GM11168 (cell line): Measurements from ENCODE around the gene PDE1C.

Source experiments
- in situ Hi-C: fragments of 300-500 bp; cut with MboI; formaldehyde crosslinking; loops from one replicate; pipeline ENCODE4 v1.12.0; 2022; ENCODE audit warnings: low sequenced_read_pairs; ENCODE audit not compliant: unreplicated experiment

Gene PDE1C

DNA sequence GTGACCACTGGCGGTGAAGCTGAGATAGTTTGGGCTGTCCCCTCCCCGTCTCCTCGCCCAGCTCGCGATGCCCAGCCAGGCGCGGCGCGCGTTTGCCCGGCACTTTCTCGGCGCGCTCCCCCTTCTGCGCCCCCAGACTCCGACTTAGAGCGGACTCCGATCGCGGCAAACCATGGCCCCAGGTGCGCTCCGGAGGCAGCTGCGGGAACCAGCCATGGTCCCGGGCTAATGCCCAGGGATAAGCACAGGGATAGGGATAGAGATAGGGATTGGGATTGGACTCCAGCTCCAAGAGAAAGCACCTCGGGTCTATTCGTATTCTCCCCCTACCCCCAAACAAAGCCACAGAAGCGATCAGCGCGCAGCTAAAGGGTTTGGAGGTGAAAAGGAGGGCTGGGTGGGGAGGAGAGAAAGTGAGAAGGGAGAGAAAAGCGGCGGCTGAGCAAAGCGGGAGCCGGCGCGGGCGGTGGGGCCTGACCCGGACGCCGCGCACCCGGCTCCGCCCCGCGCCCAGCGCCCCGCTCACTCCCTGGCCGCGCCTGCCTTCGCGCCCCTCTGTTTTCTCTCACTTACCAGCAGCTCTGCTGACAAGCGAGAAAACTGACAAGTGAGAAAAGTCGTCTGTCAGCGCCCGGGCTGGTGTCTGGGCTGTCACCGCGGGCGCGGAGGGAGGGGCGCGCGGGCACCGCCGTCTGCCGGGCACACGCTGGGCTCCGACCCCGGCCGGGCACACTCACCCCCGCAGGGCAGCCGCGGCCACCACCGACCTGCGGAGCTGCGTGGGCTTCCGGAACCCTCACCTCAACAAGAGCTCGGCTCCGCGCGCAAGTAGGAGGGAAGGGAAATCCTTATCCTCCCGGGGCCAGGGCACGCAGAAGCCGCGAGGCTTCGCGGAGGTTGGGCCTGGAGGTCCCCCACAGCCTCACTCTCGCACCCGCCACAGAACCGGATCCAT lies at the start of gene PDE1C:
Gene PDE1C (minus strand): TSS at position 2 of the 955 bp plus-strand sequence.
- in situ Hi-C loops = no loop called here

DNA sequence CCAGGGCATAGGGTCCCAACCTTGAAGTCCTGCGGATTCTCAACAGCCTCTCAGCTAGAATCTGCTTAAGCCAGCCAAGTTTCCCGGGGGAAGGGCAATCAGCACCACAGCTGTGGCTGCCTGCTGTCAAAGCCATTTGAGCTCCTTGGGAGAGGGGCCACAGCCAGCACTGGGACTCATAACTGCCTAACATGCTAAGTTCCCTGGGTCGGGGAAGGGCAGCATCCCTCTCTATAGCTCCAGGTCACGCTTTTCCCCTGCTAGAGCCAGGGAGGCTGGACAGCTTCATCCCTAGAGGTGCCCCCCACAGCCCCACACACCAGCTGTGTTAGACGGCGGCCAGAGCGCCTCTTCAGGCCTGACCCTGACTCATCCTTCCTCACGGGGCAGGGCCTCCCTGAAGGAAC lies 49.6 kb upstream of the PDE1C start:
- in situ Hi-C loops = no loop called here

DNA sequence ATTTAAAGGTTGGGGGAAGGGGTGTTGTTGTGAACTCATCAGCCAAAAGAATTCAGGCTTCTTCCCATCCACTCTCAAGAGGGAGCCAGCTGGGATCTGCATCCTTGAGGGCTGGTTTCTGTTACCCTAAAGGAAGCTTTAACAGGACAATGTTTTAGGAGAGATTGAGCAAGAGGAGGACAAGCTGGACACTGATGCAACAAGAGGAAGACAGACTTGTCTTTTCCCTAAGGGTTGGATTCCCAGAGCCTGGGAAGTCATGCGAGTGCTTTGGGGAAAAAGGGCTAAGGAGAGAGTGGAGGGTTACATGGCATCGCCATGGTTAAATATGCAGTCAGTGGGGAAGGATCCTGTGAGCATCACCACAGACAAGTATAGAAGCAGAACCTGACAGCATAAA lies 47.6 kb upstream of the PDE1C start:
- in situ Hi-C loops = no loop called here

DNA sequence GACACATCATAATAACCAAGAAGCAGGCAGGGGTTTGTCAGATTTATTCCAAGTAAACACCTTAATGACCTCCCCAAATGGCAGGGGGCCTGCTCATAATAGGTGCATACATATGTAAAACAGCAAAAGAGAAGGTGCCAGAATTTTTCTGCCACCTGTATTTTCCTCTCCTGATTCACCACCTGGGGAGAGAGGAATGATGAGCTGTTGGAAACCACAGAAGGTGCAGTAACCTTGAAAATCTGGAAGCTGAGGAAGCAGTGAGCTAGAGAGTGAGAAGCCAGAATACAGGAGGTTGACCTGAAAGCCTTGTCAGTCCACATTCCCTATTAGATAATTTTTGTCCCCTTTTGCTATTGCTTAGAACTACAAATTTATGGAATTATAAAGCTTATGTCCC lies 46.2 kb upstream of the PDE1C start:
- in situ Hi-C loops = no loop called here

DNA sequence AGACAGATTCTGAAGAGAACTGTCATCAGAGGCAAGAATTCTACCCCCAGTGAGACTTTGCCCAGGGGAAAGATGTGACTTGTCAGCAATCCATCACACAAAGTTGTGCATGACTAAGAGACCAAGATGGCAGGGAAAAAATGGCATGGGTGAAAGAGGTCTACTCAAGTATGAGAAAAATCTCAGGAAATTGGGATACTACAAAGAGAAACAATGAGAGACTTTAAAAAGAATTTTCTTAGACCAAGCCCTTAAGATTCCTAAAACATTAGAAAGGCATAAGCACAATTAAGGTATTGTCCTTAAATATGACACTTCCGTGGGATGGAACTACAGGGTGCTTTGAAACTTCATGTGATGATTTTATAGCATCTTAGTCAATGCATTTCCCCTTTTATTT lies 45.6 kb upstream of the PDE1C start:
- in situ Hi-C loops = no loop called here

DNA sequence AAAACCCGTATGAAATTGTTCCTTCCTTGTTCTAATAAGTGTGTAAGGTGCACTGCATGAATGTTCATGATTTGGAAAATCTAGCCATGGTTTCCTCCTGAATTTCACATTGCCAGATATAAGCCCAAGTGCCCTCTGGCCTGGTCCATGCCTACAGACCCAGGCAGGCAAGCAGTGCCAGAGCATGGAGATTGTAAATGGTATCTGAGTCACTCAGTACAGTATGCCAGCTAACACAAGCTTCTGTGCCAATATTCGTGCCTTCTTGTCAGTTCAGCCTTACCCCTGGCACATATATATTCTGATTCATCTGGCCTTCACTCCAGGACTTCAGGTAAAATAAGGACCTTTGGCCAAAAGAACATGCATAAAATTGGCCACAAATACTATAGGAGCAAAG lies 38.4 kb upstream of the PDE1C start:
- in situ Hi-C loops = no loop called here

DNA sequence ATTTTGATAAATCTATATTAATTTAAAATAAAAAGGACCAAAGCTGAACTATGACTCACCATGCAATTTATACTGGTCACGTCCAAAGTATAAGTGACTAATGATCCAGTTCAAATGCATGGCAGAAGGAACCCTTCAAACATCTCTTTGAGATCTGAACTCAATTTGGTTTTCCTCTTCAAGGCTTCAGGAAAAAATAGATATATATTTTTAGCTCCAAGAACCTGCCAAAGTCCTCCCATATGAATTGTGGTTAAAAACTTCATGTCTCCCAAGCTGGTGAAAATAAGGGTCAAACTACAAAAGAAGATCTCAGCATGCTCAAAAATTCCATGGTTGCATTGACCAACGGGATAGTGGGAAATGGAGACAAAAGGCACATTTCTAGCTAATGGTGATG lies 34.6 kb upstream of the PDE1C start:
- in situ Hi-C loops = no loop called here

DNA sequence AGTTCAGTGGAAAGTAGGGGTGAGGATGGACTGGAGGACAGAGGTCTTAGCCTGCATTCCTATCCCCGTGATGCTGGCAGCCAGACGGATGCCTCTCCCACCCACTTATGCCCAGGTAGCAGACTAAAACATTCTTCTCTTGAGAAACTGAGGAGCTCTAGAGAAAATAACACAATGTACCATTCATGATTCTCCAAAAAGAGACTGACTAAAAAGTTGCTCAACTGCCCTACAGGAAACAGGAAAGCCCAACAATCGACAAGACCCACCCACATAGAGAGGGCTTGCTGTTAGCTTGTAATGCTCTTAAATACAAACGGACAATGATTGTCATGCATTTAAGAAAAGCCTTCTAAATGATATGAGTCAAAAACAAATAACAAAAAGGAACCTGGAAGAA lies 33.2 kb upstream of the PDE1C start:
- in situ Hi-C loops = no loop called here

DNA sequence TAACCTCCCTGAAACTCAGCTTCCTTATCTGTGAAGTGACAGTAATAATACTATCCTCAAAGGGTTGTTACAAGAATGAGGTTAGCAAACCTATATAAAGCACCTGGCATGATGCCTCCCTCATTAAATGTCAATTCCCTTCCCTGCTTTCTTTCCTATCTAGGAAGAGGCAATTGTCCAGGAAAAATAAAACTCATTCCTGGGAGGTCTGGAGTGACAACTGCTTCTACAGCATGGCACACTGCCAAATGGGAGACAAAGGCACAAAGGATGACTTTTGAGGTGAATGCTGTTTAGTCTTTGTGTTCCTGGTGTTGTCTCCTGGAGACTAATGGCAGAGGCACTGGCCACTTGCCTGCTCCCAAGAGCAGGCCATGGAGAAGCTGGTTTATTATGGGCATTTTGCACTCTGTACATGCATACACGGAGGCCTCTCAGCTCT lies 32.2 kb upstream of the PDE1C start:
- in situ Hi-C loops = no loop called here

DNA sequence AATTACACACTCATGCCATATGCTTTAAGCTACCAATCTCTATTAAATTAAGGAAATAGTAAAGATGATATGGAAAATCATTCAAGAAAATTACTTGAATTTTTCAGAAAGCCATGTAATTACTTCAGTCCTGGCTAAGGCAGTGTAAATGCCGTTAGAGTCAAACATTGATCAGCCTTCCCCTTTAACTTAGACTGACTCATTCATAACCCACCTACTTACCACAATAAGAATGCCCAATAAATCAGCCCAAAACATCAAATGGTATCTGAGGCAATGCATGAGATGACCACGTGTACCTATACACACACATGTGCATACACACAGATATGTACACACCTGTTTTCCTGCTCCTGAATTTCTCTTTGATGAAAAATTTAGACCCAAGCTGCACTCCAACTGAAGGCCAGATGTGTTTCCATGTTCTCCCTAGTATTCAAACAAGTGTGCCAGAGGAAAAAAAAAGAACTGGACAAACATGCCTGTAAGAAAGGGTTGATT lies 30.2 kb upstream of the PDE1C start:
- in situ Hi-C loops = no loop called here

DNA sequence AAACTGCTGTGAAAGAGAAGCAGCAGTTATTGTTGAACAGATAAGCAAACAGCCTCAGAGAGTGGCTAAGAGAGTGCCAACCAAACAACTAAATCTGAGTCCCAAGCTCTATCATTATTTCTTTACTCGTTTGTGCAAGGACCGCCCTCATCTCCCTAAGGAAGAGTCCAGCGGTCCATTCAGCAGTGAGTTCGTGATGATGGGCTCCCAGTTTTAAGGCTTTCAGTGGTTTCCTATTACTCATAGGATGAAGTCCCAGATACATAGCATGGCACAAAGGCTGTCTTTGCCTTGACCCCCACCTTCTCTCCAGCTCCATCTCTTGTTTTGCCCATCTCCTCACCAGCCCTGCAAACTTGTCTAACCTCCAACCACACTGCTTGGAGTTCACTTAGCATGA lies 24.3 kb upstream of the PDE1C start:
- in situ Hi-C loops = no loop called here

DNA sequence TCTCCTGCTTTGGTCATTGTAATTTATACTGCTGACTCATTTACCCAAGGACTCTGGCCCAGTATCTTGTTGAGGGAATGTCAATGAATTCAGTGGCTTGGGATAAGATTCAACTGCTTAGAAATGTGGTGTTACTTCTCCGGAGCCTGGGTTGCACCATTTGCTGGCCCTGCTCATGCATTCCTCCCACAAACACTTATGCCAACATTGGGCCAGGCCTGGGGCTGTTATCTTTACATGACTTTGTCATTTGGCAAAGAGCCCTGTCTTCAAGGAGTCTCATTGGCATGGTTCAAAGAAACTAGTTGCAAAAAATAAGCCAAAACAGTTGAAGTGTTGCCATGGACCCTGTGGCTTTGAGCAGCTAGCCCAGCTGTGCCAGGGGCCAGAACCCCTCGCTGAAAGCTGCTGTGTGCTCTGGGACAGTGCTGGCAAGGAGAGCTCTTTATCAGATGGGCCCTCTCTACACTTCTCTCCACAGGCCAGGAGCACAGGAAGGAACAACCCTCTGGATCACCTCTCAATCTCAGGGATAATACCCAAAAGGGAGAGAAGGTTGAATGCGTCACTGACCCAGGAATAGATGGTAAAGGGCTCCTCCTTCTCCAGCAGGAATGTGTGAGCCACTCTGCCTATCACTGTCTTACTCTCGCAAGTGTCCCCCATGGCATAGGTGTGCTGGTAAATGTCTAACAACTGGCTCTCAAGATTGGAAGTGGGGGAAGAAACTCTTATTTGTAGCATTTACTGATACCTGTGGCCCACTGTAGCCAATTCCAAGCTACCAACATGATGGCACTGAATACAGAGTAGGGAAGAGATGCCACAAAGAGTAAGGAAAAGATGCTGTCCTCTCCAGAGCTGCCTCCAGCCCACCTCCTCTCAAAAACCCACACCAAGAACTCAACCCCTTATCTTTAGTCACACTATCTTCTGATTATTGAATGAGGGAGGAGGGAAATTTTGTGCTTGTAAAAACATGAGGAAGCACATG lies 23.5 kb upstream of the PDE1C start:
- in situ Hi-C loops = no loop called here

DNA sequence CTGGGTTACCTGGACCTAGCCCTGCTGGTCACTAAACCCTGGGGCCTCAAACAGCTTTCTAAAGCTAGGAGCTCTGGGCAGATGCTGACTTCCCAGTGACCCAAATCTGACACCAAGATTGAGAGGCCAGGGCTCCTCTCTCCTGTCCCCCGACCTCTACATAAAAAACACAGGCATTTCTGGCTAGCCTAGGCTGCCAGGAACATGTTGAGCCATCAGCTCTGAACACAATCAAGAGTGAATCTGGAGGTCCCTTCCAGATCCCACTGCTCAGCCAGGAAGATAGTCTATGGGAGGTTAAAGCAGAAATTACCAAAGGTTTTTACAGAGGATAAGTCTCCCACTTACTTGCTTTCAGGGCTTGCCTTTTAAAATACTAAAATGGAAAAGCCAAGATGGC lies 22.1 kb upstream of the PDE1C start:
- in situ Hi-C loops = no loop called here

DNA sequence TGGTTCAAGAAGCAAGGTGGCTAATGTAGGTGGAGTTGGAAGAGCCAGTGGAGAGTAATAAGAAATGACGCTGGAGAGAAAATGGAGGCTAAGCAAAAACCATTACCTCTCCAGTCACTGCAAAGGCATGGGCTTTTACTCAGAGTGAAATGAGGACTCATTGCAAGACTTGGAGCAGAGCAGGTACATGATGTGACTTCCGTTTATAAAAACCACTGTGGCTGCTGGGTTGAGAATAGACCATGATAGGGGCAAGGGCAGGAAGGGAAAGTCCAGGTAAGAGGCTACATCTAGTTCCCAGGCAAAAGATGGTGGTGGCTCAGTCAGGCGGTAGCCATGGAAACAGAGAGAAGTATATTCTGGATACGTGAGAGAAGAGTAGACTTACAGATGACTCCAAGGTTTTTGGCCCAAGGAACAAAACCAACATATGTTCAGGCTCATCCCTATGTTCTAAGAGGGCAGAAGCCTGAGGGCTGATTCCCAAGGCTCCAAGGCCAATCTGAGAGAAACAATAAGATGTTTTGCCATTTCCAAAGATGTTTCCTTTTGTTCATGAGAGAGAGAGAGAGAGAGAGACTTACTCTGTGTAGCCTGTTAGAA lies 21.5 kb upstream of the PDE1C start:
- in situ Hi-C loops = no loop called here

DNA sequence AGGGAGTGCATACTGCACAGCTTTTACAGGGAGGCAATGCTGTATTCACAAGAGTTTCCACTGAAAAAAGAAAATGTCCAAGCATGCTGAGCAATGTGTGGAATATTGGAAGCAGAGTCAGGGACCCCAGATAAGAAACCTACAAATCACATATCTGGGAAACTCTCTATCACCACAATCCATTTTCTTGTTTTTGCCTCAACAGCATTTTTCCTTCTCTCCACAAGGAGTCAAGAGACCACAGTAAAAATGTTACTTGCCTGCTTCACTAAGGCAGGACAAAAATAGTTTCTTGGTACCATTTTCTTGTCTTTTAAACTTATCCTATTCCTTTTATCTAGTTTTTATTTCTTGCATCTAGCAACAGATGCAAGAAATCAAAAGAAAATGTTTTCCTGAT lies 19.5 kb upstream of the PDE1C start:
- in situ Hi-C loops = no loop called here

DNA sequence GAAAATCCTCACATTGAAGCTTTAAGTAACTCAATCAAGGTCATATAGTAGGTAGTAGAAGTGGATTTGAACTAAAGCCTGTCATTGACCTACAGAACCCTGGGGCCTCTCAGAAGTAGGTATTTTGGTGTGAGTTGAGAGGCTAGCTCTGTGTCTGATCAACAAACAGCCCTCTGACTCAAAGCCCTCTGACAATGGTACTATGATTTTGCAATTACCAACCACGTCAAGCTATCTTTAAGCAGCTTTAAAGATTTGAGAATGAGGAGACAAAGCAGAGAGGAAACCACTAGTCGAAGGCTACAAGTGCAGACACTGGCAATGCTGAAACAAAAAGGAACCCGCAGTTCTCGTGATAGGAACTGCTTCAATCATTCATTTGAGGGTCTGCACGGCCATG lies 19.0 kb upstream of the PDE1C start:
- in situ Hi-C loops = no loop called here

DNA sequence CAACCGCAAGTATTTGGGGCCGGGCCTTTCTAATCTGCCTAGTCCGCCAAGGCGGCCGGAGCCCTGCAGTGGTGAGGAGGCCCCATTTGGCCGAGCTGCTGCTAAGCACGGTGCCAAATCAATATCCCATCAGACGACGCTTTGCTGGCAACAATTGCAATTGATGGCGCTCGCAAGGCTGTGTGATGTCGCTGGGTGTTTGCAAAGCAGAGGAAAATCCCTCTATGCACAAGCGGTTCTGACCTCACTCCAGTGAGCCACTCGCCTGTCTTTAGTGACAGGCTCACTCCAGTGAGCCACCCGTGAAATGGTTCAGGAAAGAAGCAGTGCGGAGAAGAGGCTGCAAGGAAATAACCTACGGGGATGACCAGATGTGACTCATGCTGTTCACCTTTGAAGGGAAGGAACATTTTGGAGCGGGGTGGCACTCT lies 18.3 kb upstream of the PDE1C start:
- in situ Hi-C loops = no loop called here

DNA sequence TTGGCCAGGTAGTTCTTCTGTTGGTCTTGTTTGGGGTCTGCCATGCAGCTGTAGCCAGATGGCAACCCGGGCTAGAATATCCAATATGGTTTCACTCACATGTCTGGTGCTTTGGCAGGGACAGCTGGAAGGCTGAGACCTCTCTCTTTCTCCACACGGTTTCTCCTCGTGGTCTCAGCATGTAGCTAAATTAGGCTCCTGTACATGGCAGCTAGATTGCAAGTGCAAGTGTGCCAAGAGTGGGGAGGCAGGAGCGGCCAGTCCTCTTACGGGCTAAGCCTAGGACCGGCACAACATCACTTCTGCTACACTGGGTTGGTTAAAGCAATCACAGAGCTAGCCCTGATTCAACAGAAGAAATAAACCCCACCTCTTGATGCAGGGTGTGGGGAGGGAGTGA lies 9.3 kb upstream of the PDE1C start:
- in situ Hi-C loops = no loop called here

DNA sequence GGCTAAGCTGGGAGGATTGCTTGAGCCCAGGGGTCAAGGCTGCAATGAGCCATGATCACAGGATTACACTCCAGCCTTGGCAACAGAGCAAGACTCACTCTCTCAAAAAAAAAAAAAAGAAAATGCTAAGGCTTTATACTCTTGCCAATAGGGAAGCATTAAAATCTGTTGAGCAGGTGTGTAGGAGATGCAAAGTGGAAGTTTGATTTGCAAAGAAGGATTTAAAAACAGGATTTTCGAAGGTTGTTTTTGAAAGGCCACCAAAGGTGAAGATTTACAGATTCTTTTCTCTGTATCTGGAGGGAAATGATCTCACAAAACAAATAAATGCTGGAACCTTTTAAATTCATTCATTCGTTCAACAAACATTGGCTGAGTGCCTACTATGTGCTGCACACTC lies 8.6 kb upstream of the PDE1C start:
- in situ Hi-C loops = no loop called here

DNA sequence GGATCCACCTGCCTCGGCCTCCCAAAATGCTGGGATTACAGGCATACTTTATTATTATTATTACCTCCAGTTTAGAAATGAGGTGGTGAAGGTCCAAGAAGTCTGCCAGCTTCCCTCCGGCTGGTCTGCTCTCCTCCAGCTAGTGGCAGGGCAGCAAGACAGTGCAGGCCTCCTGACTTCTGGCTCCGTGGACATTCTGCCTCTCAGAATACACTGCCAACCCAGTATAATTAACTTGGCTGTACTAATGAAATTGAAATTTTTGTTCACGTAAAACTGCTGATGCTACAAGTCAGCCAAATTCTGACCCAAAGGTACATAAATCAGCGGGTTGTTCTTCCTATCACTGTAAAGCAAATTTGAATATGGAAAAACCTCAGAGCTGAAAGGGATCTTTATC lies 7.6 kb upstream of the PDE1C start:
- in situ Hi-C loops = no loop called here
